HepG2 (cell line): ENCODE data around the gene KRT82. TPM values are rescaled to one million over a fixed set of nuclear protein-coding genes. Genes with fewer than 3 reads are reported as not detected.

Source experiments
- ATAC-seq: fragments of 200-7000 bp; cut with Tn5 transposase; 3 replicates; pipeline ENCODE4 v1.9.1; 2020; ENCODE audit warnings: mild to moderate bottlenecking, moderate library complexity
- BruUV-seq: library from RNA; stranded (reverse); fragments of 400-500 nt; replicated peaks from 2 replicates; lab custom pipeline; 2021; lab: Mats Ljungman, UMichigan
- CTCF ChIA-PET: fragments of 300-600 bp; formaldehyde crosslinking; extraction: SDS; loops from one replicate; lab custom pipeline; 2021; ENCODE audit warnings: low total read pairs, inconsistent platforms, low intra/inter-chr PET ratio; lab: Yijun Ruan, JAX
- POLR2A ChIA-PET: fragments of 350-600 bp; sonication (Branson Sonifier 250); formaldehyde crosslinking; loops from one replicate; lab custom pipeline; 2020; ENCODE audit warnings: antibody characterized with exemption, inconsistent platforms; lab: Yijun Ruan, JAX
- DNase-seq: peaks from one replicate; pipeline ENCODE4 v3.0.0-alpha.2; 2015; ENCODE audit warnings: low spot score
- FAIRE-seq: peaks from 3 replicates; lab custom pipeline; 2011; peaks lifted over from hg19 to GRCh38; lab: Jason Lieb, UNC
- H2AFZ ChIP-seq: one replicate; pipeline ENCODE4 v1.6.1; 2011; ENCODE audit warnings: low read length, inconsistent platforms
- H3K27ac ChIP-seq: fragments of 300-600 bp; 3 replicates; pipeline ENCODE4 v1.8.0; 2011; ENCODE audit warnings: mixed run types, mild to moderate bottlenecking, mixed read lengths, low read length, inconsistent platforms; ENCODE audit not compliant: insufficient read depth; ENCODE audit errors: extremely low read length
- H3K27me3 ChIP-seq, 2 experiments: fragments of 200-600 bp in 1 of 2; 2 replicates in 1 of 2; 3 replicates in 1 of 2; pipeline versions ENCODE4 v1.6.0 to v1.8.0; 2011; ENCODE audit warnings: low read length in 2 of 2, mild to moderate bottlenecking in 2 of 2, moderate library complexity in 2 of 2, inconsistent platforms in 1 of 2; ENCODE audit not compliant: insufficient read depth in 2 of 2, control insufficient read depth in 1 of 2
- H3K36me3 ChIP-seq, 2 experiments: fragments of 200-600 bp in 1 of 2; replicated peaks in 1 of 2; 2 replicates in 1 of 2; 3 replicates in 1 of 2; pipeline versions ENCODE4 v1.5.1 to v1.8.0; 2011; ENCODE audit warnings: low read length in 2 of 2, inconsistent platforms in 1 of 2; ENCODE audit not compliant: insufficient read depth in 2 of 2, control insufficient read depth in 1 of 2
- H3K4me1 ChIP-seq: 2 replicates; pipeline ENCODE4 v1.5.1; 2012; ENCODE audit warnings: low read length, inconsistent platforms; ENCODE audit not compliant: insufficient read depth
- H3K4me2 ChIP-seq: 2 replicates; pipeline ENCODE4 v1.6.0; 2011; ENCODE audit warnings: low read depth, low read length, inconsistent platforms
- H3K4me3 ChIP-seq, 3 experiments: fragments of 200-600 bp in 1 of 3; sonication (generic), shearing (Covaris generic) in 1 of 3; replicated peaks in 1 of 3; 2 replicates each; pipeline ENCODE4 v1.5.1; 2011 to 2016; ENCODE audit warnings: low read length in 3 of 3, inconsistent platforms in 2 of 3, low read depth in 2 of 3, mild to moderate bottlenecking in 2 of 3, control low read depth in 1 of 3, mixed read lengths in 1 of 3; ENCODE audit not compliant: insufficient read depth in 1 of 3
- H3K79me2 ChIP-seq: one replicate; pipeline ENCODE4 v1.6.1; 2011; ENCODE audit warnings: low read length, inconsistent platforms; ENCODE audit not compliant: insufficient read depth
- H3K9ac ChIP-seq: 2 replicates; pipeline ENCODE4 v1.6.0; 2011; ENCODE audit warnings: mild to moderate bottlenecking, low read depth, low read length, inconsistent platforms; ENCODE audit not compliant: insufficient read depth
- H3K9me3 ChIP-seq: 2 replicates; pipeline ENCODE4 v1.5.1; 2012; ENCODE audit warnings: mild to moderate bottlenecking, low read length
- H4K20me1 ChIP-seq: 2 replicates; pipeline ENCODE4 v1.6.0; 2011; ENCODE audit warnings: inconsistent platforms, mild to moderate bottlenecking, low read length, moderate library complexity; ENCODE audit not compliant: insufficient read depth
- BCL6 ChIP-seq: IDR thresholded peaks from 2 replicates; pipeline ENCODE4 v1.6.1; 2016; ENCODE audit warnings: missing genetic modification reagents, missing compliant biosample characterization
- ZBTB20 ChIP-seq: sonication (generic); formaldehyde crosslinking; IDR thresholded peaks from 2 replicates; pipeline ENCODE4 v1.8.1; 2023; ENCODE audit warnings: missing genetic modification reagents, low read depth, mild to moderate bottlenecking, borderline replicate concordance
- ZNF703 ChIP-seq: sonication (generic); formaldehyde crosslinking; IDR thresholded peaks from 2 replicates; pipeline ENCODE4 v1.5.1; 2020; ENCODE audit warnings: missing genetic modification reagents, mild to moderate bottlenecking, moderate library complexity, borderline replicate concordance
- WGBS: methylation state at CpG from one replicate; pipeline ENCODE4 v1.1.6; 2017; ENCODE audit warnings: low lambda C conversion rate; 5-methylcytosine and 5-hydroxymethylcytosine counted together
- in situ Hi-C: cut with HindIII; loops from 2 replicates; pipeline ENCODE4 v1.10.0; 2017; ENCODE audit warnings: low pct_unique_long_range_greater_than_20kb; ENCODE audit not compliant: extremely low pct_ligation_motif_present
- intact Hi-C: fragments of 100-400 bp; cut with micrococcal nuclease; formaldehyde crosslinking; loops from one replicate; pipeline ENCODE4 v1.10.0; 2022; ENCODE audit not compliant: unreplicated experiment
- polyA plus RNA-seq, 8 experiments: library from polyadenylated mRNA; depleted of rRNA in 3 of 8; stranded (reverse) in 7 of 8; unstranded in 1 of 8; fragments of >200 nt; fragmentation: Illumina TruSeq in 4 of 8; extraction: Trizol in 4 of 8; gene quantifications; 2 replicates each; pipeline versions ENCODE4 v1.2.1 to v1.2.3, GENCODE V29; 2011 to 2016; ENCODE audit warnings: low read depth in 4 of 8, missing spikeins in 1 of 8, mixed read lengths in 1 of 8; ENCODE audit not compliant: insufficient read depth in 1 of 8
- total RNA-seq, 5 experiments: library from RNA; depleted of rRNA; stranded (reverse); fragments of >200 nt; fragmentation: Illumina TruSeq; extraction: Trizol; gene quantifications; 2 replicates each; pipeline ENCODE4 v1.2.3, GENCODE V29; 2016; ENCODE audit warnings: low read depth in 1 of 5
- TF ChIP-seq, protein P1 (sequence below): sonication (generic); formaldehyde crosslinking; IDR thresholded peaks from 2 replicates; pipeline ENCODE4 v1.8.0; 2022; ENCODE audit warnings: missing genetic modification reagents, mild to moderate bottlenecking, inconsistent platforms, borderline replicate concordance
- TF ChIP-seq, protein P2 (sequence below): sonication (generic); formaldehyde crosslinking; IDR thresholded peaks from 2 replicates; pipeline ENCODE4 v1.4.0; 2020; ENCODE audit warnings: missing genetic modification reagents, borderline replicate concordance
- TF ChIP-seq, protein P3 (sequence below), 2 experiments: IDR thresholded peaks; 2 replicates each; pipeline ENCODE4 v1.6.1; 2011 to 2012; ENCODE audit warnings: low read length in 2 of 2, borderline replicate concordance in 1 of 2, low read depth in 1 of 2, mild to moderate bottlenecking in 1 of 2, moderate library complexity in 1 of 2
- TF ChIP-seq, protein P4 (sequence below): sonication (generic); formaldehyde crosslinking; IDR thresholded peaks from 2 replicates; pipeline ENCODE4 v1.4.0; 2020; ENCODE audit warnings: mild to moderate bottlenecking, missing genetic modification reagents

The KRT82 gene
- total and polyA plus RNA-seq, 2 of the 13 experiments (the other 11 are each of a cell fraction or from before 2014, with no cell fraction given) = not detected

DNA sequence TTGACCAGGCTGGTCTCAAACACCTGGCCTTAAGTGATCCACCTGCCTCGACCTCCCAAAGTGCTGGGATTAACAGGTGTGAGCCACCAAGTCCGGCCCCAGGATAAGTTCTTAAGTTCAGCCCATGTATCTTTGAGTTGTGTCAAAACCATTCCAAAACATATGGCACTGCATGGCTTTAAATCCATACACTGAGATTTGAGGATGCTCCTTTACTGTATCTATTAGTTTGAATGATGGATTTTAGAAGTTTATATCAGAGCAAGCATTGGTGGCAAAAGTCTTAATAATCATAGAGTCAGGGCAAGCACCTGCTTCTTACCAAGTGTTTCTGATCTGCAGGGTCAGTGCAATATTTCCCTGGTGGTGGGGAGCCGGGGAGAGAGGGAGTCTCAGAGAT lies 39.7 kb upstream of the KRT82 start:
- no peak overlapping the region for H3K9ac ChIP-seq
- in situ Hi-C loops = no loop called here
- H3K36me3 ChIP-seq = no peaks in the 10 kb centered on the region
- TF ChIP-seq, protein P1, sequence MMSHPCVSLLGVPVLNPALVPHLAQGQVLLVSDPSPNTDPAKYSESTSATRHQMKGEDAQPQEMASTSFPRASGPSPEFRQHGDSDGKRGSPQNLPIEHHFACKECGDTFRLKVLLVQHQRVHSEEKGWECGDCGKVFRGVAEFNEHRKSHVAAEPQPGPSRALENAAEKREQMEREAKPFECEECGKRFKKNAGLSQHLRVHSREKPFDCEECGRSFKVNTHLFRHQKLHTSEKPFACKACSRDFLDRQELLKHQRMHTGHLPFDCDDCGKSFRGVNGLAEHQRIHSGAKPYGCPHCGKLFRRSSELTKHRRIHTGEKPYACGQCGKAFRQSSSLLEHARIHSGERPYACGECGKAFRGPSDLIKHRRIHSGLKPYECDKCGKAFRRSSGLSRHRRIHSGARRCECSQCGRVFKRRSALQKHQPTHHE = no peak
- TF ChIP-seq, protein P2, sequence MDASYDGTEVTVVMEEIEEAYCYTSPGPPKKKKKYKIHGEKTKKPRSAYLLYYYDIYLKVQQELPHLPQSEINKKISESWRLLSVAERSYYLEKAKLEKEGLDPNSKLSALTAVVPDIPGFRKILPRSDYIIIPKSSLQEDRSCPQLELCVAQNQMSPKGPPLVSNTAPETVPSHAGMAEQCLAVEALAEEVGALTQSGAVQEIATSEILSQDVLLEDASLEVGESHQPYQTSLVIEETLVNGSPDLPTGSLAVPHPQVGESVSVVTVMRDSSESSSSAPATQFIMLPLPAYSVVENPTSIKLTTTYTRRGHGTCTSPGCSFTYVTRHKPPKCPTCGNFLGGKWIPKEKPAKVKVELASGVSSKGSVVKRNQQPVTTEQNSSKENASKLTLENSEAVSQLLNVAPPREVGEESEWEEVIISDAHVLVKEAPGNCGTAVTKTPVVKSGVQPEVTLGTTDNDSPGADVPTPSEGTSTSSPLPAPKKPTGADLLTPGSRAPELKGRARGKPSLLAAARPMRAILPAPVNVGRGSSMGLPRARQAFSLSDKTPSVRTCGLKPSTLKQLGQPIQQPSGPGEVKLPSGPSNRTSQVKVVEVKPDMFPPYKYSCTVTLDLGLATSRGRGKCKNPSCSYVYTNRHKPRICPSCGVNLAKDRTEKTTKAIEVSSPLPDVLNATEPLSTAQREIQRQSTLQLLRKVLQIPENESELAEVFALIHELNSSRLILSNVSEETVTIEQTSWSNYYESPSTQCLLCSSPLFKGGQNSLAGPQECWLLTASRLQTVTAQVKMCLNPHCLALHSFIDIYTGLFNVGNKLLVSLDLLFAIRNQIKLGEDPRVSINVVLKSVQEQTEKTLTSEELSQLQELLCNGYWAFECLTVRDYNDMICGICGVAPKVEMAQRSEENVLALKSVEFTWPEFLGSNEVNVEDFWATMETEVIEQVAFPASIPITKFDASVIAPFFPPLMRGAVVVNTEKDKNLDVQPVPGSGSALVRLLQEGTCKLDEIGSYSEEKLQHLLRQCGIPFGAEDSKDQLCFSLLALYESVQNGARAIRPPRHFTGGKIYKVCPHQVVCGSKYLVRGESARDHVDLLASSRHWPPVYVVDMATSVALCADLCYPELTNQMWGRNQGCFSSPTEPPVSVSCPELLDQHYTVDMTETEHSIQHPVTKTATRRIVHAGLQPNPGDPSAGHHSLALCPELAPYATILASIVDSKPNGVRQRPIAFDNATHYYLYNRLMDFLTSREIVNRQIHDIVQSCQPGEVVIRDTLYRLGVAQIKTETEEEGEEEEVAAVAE (CRISPR knock-in tag) = no peak
- TF ChIP-seq, protein P3, sequence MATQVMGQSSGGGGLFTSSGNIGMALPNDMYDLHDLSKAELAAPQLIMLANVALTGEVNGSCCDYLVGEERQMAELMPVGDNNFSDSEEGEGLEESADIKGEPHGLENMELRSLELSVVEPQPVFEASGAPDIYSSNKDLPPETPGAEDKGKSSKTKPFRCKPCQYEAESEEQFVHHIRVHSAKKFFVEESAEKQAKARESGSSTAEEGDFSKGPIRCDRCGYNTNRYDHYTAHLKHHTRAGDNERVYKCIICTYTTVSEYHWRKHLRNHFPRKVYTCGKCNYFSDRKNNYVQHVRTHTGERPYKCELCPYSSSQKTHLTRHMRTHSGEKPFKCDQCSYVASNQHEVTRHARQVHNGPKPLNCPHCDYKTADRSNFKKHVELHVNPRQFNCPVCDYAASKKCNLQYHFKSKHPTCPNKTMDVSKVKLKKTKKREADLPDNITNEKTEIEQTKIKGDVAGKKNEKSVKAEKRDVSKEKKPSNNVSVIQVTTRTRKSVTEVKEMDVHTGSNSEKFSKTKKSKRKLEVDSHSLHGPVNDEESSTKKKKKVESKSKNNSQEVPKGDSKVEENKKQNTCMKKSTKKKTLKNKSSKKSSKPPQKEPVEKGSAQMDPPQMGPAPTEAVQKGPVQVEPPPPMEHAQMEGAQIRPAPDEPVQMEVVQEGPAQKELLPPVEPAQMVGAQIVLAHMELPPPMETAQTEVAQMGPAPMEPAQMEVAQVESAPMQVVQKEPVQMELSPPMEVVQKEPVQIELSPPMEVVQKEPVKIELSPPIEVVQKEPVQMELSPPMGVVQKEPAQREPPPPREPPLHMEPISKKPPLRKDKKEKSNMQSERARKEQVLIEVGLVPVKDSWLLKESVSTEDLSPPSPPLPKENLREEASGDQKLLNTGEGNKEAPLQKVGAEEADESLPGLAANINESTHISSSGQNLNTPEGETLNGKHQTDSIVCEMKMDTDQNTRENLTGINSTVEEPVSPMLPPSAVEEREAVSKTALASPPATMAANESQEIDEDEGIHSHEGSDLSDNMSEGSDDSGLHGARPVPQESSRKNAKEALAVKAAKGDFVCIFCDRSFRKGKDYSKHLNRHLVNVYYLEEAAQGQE (IDR thresholded peaks at IDR 0.05; ENCODE audit: borderline replicate concordance in 1 of 2, low read depth in 1 of 2, low read length in 2 of 2) = no peak
- TF ChIP-seq ZNF703 (CRISPR knock-in tag) (no peak), ZBTB20 (CRISPR knock-in tag) (no peak), BCL6 (CRISPR knock-in tag) (no peak)
- TF ChIP-seq, protein P4, sequence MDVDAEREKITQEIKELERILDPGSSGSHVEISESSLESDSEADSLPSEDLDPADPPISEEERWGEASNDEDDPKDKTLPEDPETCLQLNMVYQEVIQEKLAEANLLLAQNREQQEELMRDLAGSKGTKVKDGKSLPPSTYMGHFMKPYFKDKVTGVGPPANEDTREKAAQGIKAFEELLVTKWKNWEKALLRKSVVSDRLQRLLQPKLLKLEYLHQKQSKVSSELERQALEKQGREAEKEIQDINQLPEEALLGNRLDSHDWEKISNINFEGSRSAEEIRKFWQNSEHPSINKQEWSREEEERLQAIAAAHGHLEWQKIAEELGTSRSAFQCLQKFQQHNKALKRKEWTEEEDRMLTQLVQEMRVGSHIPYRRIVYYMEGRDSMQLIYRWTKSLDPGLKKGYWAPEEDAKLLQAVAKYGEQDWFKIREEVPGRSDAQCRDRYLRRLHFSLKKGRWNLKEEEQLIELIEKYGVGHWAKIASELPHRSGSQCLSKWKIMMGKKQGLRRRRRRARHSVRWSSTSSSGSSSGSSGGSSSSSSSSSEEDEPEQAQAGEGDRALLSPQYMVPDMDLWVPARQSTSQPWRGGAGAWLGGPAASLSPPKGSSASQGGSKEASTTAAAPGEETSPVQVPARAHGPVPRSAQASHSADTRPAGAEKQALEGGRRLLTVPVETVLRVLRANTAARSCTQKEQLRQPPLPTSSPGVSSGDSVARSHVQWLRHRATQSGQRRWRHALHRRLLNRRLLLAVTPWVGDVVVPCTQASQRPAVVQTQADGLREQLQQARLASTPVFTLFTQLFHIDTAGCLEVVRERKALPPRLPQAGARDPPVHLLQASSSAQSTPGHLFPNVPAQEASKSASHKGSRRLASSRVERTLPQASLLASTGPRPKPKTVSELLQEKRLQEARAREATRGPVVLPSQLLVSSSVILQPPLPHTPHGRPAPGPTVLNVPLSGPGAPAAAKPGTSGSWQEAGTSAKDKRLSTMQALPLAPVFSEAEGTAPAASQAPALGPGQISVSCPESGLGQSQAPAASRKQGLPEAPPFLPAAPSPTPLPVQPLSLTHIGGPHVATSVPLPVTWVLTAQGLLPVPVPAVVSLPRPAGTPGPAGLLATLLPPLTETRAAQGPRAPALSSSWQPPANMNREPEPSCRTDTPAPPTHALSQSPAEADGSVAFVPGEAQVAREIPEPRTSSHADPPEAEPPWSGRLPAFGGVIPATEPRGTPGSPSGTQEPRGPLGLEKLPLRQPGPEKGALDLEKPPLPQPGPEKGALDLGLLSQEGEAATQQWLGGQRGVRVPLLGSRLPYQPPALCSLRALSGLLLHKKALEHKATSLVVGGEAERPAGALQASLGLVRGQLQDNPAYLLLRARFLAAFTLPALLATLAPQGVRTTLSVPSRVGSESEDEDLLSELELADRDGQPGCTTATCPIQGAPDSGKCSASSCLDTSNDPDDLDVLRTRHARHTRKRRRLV = no peak
- TF ChIP-seq, all 625 proteins: peak for 0
- FAIRE-seq (no peak), ATAC-seq (no peak), DNase-seq (no peak)
- POLR2A ChIA-PET = no interaction called here
- no peak overlapping the region for H2AFZ ChIP-seq
- no peaks in the 10 kb centered on the region for H3K79me2 ChIP-seq
- H3K27ac ChIP-seq = no peak overlapping the region
- peaks cover 11% of the 10 kb centered on the region for H3K4me1 ChIP-seq
- H3K9me3 ChIP-seq = no peaks in the 10 kb centered on the region
- H3K4me2 ChIP-seq = no peak overlapping the region
- H3K4me3 ChIP-seq = no peak overlapping the region
- intact Hi-C loops = no loop called here
- H4K20me1 ChIP-seq = no peaks in the 10 kb centered on the region
- WGBS = 0% methylated on average over 3 of the region's 3 CpGs
- peaks cover 0 to 4% of the 10 kb centered on the region in 2 experiments; a peak in 1 of 5 replicates for H3K27me3 ChIP-seq
- CTCF ChIA-PET = no interaction called here
- BruUV-seq = no TSS peak
